HG03060 (cell line): ENCODE measurements around the gene NKIRAS2.

Experiments
- ATAC-seq: cut with Tn5 transposase; IDR thresholded peaks from one replicate; pipeline ENCODE4 v1.9.1; 2021; ENCODE audit warnings: low read depth, moderate number of reproducible peaks; ENCODE audit not compliant: unreplicated experiment

NKIRAS2 gene

DNA sequence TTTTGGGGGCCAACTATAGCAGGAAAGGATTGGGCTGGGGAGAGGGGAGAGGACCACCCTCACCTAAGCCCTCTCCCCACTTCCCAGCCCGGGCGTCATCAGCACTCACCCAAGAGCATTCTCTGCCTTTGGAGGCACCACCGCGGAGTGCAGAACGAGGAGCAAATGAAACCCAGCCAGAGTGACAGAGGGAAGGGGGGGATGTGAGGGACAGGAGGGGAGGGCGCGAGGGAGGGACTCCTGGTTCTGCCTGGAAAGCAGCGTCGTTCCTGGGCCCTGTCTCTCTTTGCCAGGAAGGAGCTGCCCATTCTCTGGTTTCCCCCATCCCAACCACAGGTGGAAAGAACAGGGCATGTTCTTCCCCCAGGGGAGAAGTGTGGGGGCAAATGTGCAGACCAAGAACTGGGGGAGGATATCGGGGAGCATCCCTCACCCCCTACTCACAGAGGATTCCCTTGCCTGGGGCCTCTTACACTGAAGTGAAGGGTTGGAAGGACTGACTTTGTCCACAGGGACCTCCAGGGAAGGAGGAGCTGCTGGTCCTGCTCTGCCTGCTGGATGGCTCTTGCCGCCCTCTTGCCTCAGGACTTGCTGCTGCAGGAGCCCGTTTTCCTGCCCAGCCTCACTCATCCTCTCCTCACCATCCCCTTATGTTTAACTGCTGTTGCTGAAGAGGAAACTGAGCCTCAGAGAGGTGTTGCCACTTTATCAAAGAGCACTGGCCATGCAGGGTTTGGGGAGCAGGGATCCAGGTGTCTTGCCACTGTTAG lies 34.0 kb downstream of the NKIRAS2 start:
- ATAC-seq, result no peak

DNA sequence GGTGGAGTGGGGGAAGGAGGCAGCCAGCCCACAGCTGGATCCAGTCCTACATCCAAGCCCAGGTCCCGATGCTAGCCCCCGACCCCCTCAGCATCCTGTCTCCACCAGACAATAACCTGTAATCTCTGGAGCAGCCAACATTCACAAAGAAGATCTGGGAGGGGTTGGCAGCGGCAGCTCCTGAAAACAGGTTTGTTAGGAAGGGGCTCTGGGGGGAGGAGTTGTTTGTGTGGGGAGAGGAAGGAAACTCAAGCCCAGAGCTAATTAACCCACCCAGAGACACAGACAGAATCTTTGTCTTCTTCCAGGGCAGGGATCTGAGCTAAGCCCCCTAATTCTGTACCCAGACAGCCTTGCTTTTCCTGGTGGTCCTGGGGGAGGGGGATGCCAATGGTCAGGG lies 35.1 kb downstream of the NKIRAS2 start:
- ATAC-seq, result no peak

DNA sequence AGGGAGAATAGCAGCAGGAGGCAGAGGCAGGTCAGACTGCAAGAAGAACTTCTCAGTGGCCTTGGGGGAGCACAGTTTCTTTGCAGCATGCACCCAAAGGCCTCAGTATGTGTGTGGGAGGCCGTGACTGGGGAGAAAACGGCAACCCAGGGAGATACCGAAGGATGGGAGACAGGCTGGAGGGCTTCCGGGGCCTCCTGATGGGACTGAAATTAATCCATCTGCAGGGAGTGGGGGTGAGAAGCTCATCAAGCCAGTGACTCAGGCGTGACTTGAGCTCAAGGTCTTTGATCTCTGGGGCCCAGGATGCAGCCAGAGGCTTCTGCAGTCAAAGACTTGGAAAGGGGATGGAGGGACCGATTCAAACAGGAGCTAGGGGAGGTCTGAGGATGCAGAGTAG lies 35.6 kb downstream of the NKIRAS2 start:
- ATAC-seq, result no peak

DNA sequence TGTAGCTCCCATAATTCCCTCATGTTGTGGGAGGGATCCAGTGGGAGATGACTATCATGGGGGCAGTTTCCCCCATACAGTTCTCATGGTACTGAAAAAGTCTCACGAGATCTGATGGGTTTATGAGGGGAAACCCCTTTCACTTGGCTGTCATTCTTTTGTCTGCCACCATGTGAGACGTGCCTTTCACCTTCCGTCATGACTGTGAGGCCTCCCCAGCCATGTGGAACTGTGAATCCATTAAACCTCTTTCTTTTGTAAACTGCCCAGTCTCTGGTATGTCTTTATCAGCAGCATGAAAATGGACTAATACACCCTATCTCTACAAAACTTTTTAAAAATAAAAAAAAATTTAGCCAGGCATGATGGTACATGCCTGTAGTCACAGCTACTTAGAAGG lies 36.7 kb downstream of the NKIRAS2 start:
- ATAC-seq, result no peak

DNA sequence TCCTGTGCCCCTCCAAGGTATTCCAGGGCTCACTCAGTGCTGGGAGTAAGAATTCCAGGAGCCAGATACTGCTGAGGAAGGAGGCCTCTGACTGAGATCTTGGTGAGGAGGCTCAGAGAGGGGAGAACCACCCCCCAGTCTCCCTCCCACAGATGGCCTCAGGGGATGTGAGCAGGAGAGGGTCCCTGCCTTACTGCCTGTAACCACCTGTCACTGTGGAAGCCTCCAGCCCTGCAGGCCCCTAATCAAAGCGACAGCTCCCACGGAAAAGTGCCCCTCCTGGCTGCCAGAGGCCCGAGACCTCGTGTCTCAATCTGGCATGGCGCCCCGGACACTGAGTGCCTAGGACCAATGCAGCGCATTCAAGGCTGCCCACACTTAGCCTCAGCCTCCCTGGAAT lies 38.2 kb downstream of the NKIRAS2 start:
- no peak for ATAC-seq

DNA sequence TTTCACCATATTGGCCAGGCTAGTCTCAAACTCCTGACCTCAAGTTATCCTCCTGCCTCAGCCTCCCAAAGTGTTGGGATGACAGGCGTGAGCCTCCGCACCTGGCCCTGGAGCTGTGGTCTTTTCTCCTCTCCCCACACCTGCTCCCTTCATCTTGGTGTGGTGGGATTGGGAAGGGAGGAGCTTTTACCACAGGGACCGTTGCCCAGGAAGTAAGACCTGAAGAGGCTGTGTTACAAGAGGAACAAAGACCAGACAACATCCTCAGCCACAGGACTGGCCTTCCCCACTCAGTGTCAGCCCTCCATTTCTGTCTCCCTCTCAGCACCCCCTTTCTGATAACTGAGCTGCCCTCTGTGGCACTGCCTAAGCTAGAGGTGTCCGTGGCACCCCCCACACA lies 39.9 kb downstream of the NKIRAS2 start:
- no peak for ATAC-seq

DNA sequence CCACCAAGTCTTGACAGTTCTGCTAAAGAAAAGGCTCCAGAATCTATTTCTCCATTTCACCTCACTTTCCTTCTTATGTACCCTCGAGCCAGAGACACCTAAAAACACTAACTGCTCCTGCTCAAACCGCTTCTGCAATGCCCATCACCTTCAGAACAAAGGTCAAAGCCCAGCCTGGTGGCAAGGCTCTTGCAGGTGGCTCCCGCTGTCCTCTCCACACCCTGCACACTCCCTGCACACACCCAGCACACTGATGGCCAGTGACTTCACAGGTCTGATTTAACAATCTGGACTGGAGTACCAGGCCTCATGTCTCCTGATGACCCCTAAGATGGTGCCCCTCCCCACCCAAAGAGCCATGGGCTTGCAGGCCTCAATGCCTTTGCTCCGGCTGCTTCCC lies 40.3 kb downstream of the NKIRAS2 start:
- ATAC-seq, result no peak

DNA sequence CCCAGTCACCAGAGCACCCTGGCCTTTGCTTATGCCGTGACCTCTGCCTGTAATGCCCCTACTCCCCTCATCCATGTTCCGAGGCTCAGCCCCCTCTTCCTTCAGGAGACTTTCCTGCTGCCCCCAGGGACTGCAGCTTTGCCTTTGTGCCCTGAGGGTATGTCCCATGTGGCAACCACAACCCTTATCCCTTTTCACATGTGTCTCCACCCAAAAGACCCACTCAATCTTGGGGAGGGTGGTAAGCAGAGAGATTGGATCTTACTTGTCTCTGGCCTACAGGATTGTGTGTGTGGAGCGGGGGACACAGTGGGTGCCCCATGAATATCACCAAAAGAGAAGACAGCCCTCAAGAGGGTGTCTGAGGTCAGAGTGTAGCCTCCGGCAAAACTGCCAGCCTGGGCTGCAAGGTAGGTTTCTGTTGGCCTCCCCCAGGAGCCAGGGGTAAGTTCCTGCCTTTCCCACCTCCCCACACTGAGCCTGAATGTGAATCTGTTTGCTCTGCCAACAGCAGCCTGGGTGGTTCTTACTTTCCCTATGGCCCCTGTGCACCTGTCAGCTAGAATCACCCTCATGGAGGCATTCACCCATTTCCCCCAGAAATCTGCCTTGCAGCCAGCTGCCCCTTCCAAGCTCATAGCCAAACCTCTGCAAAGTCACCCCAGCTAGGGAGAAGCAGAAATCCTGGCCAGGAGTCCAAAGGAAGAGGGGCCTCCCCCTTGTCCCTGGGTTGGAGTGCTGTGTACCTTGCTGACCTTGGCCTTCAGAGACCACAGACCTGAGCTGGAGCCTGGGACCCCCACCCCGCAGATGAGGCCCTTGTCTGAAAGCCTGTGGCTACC lies 42.0 kb downstream of the NKIRAS2 start:
- no peak for ATAC-seq

DNA sequence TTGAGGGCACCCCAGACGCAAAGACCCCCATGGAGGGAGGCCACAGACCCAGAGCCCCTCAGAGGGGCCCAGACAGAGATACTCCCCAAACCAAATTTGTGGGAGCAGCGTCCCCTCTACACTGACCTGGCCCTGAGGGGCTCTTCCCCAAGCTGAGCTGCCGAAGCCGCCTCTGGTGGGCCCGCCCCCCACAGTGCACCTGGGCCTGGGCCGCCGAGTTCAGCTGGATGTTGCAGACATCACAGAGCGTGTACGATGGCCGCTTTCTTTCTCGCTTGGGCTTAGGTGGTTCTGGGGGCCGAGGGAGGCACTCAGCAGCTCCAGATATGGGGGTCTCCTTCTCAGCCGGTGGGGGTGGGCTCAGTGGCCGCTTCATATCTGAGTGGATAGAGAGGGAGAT lies 42.8 kb downstream of the NKIRAS2 start:
- no peak for ATAC-seq

DNA sequence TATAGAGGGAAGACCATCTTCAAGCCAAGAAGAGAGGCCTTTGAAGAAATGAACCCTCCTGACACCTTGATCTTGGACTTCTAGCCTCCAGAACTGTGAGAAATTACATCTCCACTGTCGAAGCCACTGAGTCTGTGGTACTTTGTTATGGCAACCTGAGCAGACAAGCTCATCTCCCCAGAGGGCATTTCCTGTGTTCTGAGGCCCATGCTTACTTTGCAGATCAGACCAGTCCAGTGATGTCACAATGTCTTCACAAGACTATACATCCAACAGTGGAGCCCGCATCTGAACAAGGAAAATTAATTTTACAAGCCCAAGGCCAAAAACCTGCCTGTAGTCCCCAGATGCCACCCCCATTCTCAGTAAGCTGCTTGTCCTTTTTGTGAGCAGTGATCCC lies 45.3 kb downstream of the NKIRAS2 start:
- no peak for ATAC-seq

DNA sequence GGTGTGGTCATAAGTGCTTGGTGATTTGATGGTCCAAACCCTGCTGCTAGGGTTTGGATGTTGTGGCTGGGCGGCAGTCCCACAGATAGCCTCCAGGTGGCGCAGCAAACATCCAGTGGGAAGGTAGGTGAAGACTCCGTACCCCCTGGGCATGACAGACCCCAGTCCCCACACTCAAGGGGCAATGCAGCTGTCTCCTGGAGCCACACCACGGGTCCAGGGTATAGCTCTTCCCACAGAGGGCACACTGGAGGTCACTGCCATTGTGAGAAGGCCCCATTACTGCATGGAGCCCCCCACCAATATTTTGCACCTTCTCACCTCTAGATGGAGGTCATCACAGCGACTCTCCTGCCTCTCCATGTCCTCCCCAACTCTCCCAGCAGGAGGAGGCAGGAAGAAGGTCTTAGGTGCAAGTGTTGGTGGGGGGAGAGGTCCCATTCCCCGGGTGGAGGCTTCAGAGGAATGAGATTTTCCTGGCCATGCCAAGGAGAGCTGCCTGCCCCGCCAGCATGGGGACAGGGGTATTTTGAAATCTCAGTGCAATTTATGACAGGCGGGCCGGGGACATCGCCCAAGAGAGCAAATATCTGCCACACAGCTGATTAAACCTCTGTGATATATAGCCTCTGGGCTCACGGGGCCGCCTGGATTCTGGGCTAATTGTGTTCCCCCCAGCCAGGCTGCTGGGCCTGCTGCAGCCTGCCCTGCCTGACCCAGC lies 47.6 kb downstream of the NKIRAS2 start:
- no peak for ATAC-seq

DNA sequence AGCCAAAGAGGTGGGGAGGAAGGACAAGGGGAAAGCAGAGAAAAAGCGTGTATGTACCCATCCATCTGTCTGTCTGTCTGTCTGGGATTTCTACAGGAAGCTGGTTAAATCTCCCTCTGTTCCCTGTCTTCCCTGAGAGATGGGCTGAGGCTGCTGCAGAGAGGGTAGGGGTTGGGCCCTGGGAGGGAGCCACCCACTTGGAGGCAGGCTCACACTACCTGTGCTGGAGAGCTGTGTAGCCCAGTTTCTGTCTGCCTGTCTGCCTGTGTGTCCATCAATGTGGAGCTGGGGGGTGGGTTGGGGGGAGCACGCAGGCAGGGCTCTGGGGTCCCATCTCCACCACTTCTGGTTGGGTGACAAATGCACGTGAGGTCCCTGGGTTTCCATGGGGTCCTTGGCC lies 49.1 kb downstream of the NKIRAS2 start:
- ATAC-seq, result no peak

DNA sequence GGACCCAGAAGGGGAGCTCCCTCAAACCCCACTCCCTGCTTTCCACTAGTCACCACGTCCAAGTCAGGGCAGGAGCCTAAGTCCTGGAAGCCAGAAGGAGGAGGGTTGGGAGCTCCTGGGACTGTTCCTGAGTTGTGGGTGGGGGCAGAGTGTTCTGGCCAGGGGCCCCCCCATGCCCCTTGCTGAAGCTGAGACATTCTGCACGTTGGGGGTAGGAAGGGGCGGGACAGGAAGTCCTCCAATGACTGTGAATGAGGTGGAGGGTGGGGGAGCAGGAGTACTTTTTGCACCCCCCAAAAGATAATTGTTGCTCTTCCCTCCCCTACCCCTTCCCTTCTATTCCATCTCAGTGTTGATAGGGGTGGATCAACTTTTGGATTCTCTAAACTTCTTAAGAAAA lies 51.9 kb downstream of the NKIRAS2 start:
- ATAC-seq, result no peak

DNA sequence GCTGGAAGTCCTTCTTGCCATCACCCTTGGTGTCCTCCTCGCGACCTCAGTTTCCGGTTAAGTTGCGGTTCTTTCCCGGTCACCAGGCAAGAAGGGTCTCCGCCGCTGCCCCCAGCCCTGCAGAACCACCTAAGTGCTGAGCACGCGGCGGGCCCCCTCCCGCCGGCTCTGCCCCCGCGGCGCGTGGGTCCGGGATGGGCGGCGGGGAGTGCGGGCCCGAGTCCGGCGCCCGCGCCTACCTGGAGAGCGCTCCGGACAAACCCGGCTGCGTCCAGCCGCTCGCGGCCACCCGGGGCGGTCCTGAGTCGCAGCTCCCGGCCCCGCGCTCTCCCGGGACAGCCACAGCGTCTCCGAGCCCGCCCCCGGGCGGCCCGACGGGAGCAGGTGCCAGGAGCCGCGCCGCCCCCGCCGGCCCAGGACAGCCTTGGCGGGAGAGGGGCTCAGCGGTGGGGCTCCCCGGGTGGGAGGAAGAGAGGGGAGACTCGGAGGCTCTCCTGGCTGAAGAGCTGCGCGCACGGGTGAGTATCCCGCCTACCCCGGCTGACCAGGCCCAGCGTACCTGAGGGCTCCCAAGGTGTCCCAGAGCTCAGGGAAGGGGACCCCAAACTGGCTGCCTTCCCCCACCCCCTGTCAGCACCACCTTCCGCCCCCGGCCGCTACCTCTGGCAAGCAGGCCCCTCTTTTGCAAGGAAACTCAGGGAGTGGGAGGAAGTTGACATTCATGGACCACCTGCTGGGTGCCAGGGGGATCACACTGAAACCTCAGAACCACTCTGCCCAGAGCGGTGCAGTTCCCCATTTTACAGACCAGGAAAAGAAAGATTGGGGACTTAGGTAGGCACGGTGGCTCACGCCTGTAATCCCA lies 52.7 kb downstream of the NKIRAS2 start:
- no peak for ATAC-seq
